ENCODE data around the gene UNK. TPM values are rescaled to one million over a fixed set of nuclear protein-coding genes. Genes with fewer than 3 reads are reported as not detected.
"Not testable (repeated sequence)": the region's sequence is repeated elsewhere in the genome, so short reads cannot be mapped to it uniquely, and the experiment has no call there.

Gene UNK
- total and polyA plus RNA-seq, 8 donors = 3.5 to 102 (median 19.5) TPM

- H3K9me3 ChIP-seq = no peaks in the 10 kb centered on the region
- peak overlapping the region in 4 of 5 donors; percentile 55 to 76 (median 68) for H3K27ac ChIP-seq
- no peaks in the 10 kb centered on the region for H3K27me3 ChIP-seq
These were observed 25.6 kb downstream of the UNK start for GRCh38 chr17:75810216-75810615.

GRCh38 chr17:75810756-75811155, 26.1 kb downstream of the UNK start:
- H3K4me1 ChIP-seq = peaks cover 22 to 31% (median 27%) of the 10 kb centered on the region in 4 donors
- peaks cover 43 to 66% (median 64%) of the 10 kb centered on the region in 4 donors for H3K36me3 ChIP-seq
- H3K27ac ChIP-seq; H3K27me3 ChIP-seq; intact Hi-C loops (cut with DNase I; ENCODE audit: low total_unique reads); H3K9me3 ChIP-seq; DNase-seq; H3K4me3 ChIP-seq: not testable (repeated sequence)
- 91 to 98% (median 95%) methylated on average over 11 of the region's 11 CpGs for WGBS, 5 donors

More at GRCh38 chr17:75810216-75810615, 25.6 kb downstream of the UNK start:
- TF ChIP-seq POLR2A (IDR thresholded peaks at IDR 0.05) (no peak), CTCF (IDR thresholded peaks at IDR 0.05) (no peak), EP300 (IDR thresholded peaks at IDR 0.05) (no peak), POLR2AphosphoS5 (IDR thresholded peaks at IDR 0.05) (no peak)
- H3K36me3 ChIP-seq = peaks cover 40 to 61% (median 59%) of the 10 kb centered on the region in 4 donors
- no peak overlapping the region for H3K4me3 ChIP-seq
- peak in 1 of 2 donors; percentile 50 for DNase-seq
- WGBS, 5 donors = 81 to 94% (median 84%) methylated on average over 5 of the region's 5 CpGs
- intact Hi-C loops (cut with DNase I; ENCODE audit: low total_unique reads) = no loop called here
- peaks cover 22 to 31% (median 27%) of the 10 kb centered on the region in 4 donors for H3K4me1 ChIP-seq

- no peak for TF ChIP-seq EP300 (IDR thresholded peaks at IDR 0.05)
- no peak for TF ChIP-seq CTCF (IDR thresholded peaks at IDR 0.05)
- no peak for TF ChIP-seq POLR2A (IDR thresholded peaks at IDR 0.05)
- no peak for TF ChIP-seq POLR2AphosphoS5 (IDR thresholded peaks at IDR 0.05)
- Histone ChIP-seq H3K27me3 (no peaks in the 10 kb centered on the region), H3K9me3 (no peaks in the 10 kb centered on the region), H3K36me3 (peaks cover 43 to 71% (median 68%) of the 10 kb centered on the region in 4 donors), H3K27ac (no peak overlapping the region), H3K4me3 (no peak overlapping the region), H3K4me1 (peaks cover 22 to 31% (median 27%) of the 10 kb centered on the region in 4 donors)
- DNase-seq = no peak
- 88 to 97% (median 95%) methylated on average over 7 of the region's 7 CpGs for WGBS, 5 donors
- intact Hi-C loops (cut with DNase I; ENCODE audit: low total_unique reads) = no loop called here
These were observed 26.6 kb downstream of the UNK start for GRCh38 chr17:75811174-75811573.

GRCh38 chr17:75812096-75813013, 27.7 kb downstream of the UNK start:
- intact Hi-C loops (cut with DNase I; ENCODE audit: low total_unique reads) = no loop called here
- 87 to 94% (median 89%) methylated on average over 15 to 27 of the region's 27 CpGs for WGBS, 5 donors
- H3K9me3 ChIP-seq = no peaks in the 10 kb centered on the region
- H3K27ac ChIP-seq = no peak overlapping the region
- TF ChIP-seq EP300 (IDR thresholded peaks at IDR 0.05) = no peak
- TF ChIP-seq POLR2AphosphoS5 (IDR thresholded peaks at IDR 0.05) = no peak
- no peak for TF ChIP-seq CTCF (IDR thresholded peaks at IDR 0.05)
- TF ChIP-seq POLR2A (IDR thresholded peaks at IDR 0.05) = no peak
- DNase-seq = no peak
- H3K4me1 ChIP-seq = peaks cover 22 to 28% (median 25%) of the 10 kb centered on the region in 4 donors
- no peaks in the 10 kb centered on the region for H3K27me3 ChIP-seq
- H3K36me3 ChIP-seq = peaks cover 51 to 82% (median 79%) of the 10 kb centered on the region in 4 donors
- no peak overlapping the region for H3K4me3 ChIP-seq
